Heart right ventricle (tissue), 16 donors: Measurements from ENCODE around the gene LPP. TPM values are rescaled to one million over a fixed set of nuclear protein-coding genes. Genes with fewer than 3 reads are reported as not detected.

Experiments
- ATAC-seq, 8 donors: fragments of 200-7000 bp; cut with Tn5 transposase; one replicate each; pipeline ENCODE4 v1.9.1; 2020; ENCODE audit warnings: mild to moderate bottlenecking in 8 of 8, moderate library complexity in 8 of 8, moderate number of reproducible peaks in 1 of 8
- DNase-seq, 2 donors: peaks; one replicate each; pipeline ENCODE4 v3.0.0-alpha.2; 2020
- H3K27ac ChIP-seq, 10 donors: fragments of 200-600 bp; sonication (generic) in 2 of 10; one replicate each; pipeline versions ENCODE4 v1.5.0 to v1.8.0; 2020 to 2022; ENCODE audit warnings: mild to moderate bottlenecking in 3 of 10
- H3K27me3 ChIP-seq, 7 donors: fragments of 200-600 bp; one replicate each; pipeline ENCODE4 v1.8.0; 2021 to 2022; ENCODE audit warnings: mild to moderate bottlenecking in 2 of 7
- H3K36me3 ChIP-seq, 9 donors: fragments of 200-600 bp; sonication (generic) in 1 of 9; one replicate each; pipeline versions ENCODE4 v1.5.0 to v1.8.0; 2020 to 2022; ENCODE audit warnings: mild to moderate bottlenecking in 2 of 9
- H3K4me1 ChIP-seq, 9 donors: fragments of 200-600 bp; sonication (generic) in 1 of 9; one replicate each; pipeline versions ENCODE4 v1.5.0 to v1.8.0; 2020 to 2022; ENCODE audit warnings: mild to moderate bottlenecking in 4 of 9
- H3K4me3 ChIP-seq, 10 donors: fragments of 200-600 bp; sonication (generic) in 2 of 10; one replicate each; pipeline versions ENCODE4 v1.5.0 to v1.8.0; 2020 to 2022; ENCODE audit warnings: mild to moderate bottlenecking in 7 of 10, moderate library complexity in 2 of 10
- H3K9me3 ChIP-seq, 11 donors: fragments of 200-600 bp in 10 of 11; sonication (generic) in 2 of 11; one replicate each; pipeline versions ENCODE4 v1.5.0 to v1.8.0; 2013 to 2022; ENCODE audit warnings: mild to moderate bottlenecking in 2 of 11, control low read depth in 1 of 11, moderate library complexity in 1 of 11
- CTCF ChIP-seq, 9 donors: fragments of 200-600 bp; sonication (generic) in 2 of 9; IDR thresholded peaks; one replicate each; pipeline versions ENCODE4 v1.5.0 to v1.8.0; 2021 to 2022; ENCODE audit warnings: antibody characterized with exemption in 9 of 9, mild to moderate bottlenecking in 5 of 9, moderate library complexity in 1 of 9
- WGBS, 2 donors: extraction: QIAGEN DNeasy Blood & Tissue Kit; methylation state at CpG; one replicate each; pipeline ENCODE4 v1.1.7; 2013; ENCODE audit warnings: inconsistent platforms in 1 of 2; 5-methylcytosine and 5-hydroxymethylcytosine counted together
- intact Hi-C, 10 donors: fragments of 100-400 bp; cut with DNase I; formaldehyde crosslinking; loops; one replicate each; pipeline versions ENCODE4 v1.11.1 to v1.14.2; 2022
- polyA plus RNA-seq, 2 donors: library from polyadenylated mRNA; stranded (reverse); fragments of 200-250 nt; gene quantifications; one replicate each; pipeline ENCODE4 v1.2.3, GENCODE V29; 2013
- total RNA-seq, 10 donors: library from RNA; stranded (reverse); fragmentation: NEBNext Ultra II Directional in 3 of 10; extraction: Animal tissue kit (Norgen Biotek cat#: 25700) in 3 of 10; gene quantifications; one replicate each; pipeline versions ENCODE4 v1.2.1 to v1.2.4, GENCODE V29; 2021 to 2023
- donor health status: Arrhythmogenic right ventricular cardiomyopathy.
- donor health status: ischemic (EF 13 %, LVEDD 7.1; RV severe dilation, severe dysfunction).
- donor health status: healthy with polysubstance abuse.
- donor health status: DM: no; HTN: yes; CAD: no.
- donor health status: DM: no; HTN: no; CAD: no.
- donor health status: ischemic (EF 25% LVEDD 6.9; RV normal size, moderate dysfunction).
- donor health status: ischemic (EF 25% LVEDD 5.7; RV mildly dilated, moderate dysfunction).
- donor health status: healthy.
- donor health status: DM: yes; HTN: yes; CAD: no.
- donor health status: Ischemic cardiomyopathy.
- donor health status: ischemic (EF 35%, LVEDD 5.7; RV mildly dilated, moderate dysfunction).
- donor health status: nonischemic (EF 11% LVEDD 7.7; RV severe dilation, severe dysfunction).
- donor health status: DM: yes; HTN: yes; CAD: no.
- donor health status: PGD.
- donor health status: ischemic (EF 29% LVEDD 5.4; RV normal size, mild dysfunction).
- donor health status: nonischemic (EF 23%, LVEDD 6.1; RV moderate dilation, normal function).

Gene LPP
- total and polyA plus RNA-seq, 12 donors = 8.5 to 188 (median 140) TPM

GRCh38 chr3:188573956-188574355 is 420.0 kb downstream of the LPP start:
- ATAC-seq (no peak), DNase-seq (no peak)
- Histone ChIP-seq H3K9me3 (no peaks in the 10 kb centered on the region), H3K4me1 (peaks cover 3 to 48% (median 39%) of the 10 kb centered on the region in 9 donors), H3K27ac (no peak overlapping the region), H3K27me3 (no peaks in the 10 kb centered on the region), H3K4me3 (no peak overlapping the region), H3K36me3 (no peaks in the 10 kb centered on the region)
- intact Hi-C loops = loop anchor here in 1 of 10 donors (10.0 kb wide), 1 partner anchor 829 kb away; the partner anchor contains the start of gene BCL6
- 63% methylated on average over 3 of the region's 3 CpGs for WGBS, 2 donors
- TF ChIP-seq CTCF (IDR thresholded peaks at IDR 0.05) = no peak

DNA sequence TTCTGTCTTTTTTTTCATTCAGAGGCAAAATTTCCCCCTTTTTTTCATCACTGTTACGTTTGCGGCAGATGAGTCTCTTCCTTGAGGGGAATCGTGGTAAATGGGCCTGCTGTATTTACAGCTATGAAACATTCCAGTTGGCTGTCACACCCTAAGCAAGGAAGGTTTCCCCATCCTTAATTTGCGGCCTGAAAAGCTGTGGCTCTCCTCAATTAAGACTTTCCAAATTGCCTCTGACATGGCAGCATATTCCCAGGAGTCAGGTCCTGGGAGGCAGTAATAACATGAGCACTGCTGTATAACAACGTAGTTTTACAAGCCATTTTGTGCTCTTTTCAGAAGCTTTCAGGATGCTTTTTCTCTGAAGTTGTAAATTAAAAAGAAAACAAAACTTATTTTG is 420.9 kb downstream of the LPP start:
- peaks cover 3 to 56% (median 43%) of the 10 kb centered on the region in 9 donors for H3K4me1 ChIP-seq
- H3K27ac ChIP-seq = no peak overlapping the region
- no peak for TF ChIP-seq CTCF (IDR thresholded peaks at IDR 0.05)
- no peaks in the 10 kb centered on the region for H3K9me3 ChIP-seq
- WGBS, 2 donors = 81 to 83% methylated on average over 5 of the region's 5 CpGs
- DNase-seq (no peak), ATAC-seq (peak in 1 of 8 donors; percentile 26)
- intact Hi-C loops = loop anchor here in 2 of 10 donors (5.0 to 10.0 kb wide), 2 partner anchors 382 to 830 kb away; partner anchors contain the start of gene BCL6 (in 1 of the 2)
- H3K4me3 ChIP-seq = no peak overlapping the region
- no peaks in the 10 kb centered on the region for H3K27me3 ChIP-seq
- H3K36me3 ChIP-seq = no peaks in the 10 kb centered on the region

DNA sequence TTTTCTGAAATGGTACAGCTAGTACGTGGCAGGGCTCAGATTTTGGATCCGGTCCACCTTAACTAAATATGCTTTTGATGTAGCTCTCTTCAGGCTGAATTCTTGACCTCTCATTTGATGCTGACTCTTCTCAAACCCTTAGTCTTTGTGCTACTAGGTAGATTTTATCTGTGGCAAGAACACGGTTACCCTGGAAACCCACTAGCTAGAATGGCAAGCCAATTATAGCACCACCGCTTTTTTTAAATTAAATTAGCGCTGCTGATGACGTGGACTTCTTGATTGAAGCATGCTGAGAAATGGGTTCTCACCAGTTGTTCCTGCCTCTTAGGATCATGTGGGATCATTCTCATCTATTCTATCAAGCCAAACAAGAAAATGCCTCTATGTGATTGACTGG is 421.5 kb downstream of the LPP start:
- TF ChIP-seq CTCF (IDR thresholded peaks at IDR 0.05) = no peak
- Histone ChIP-seq H3K4me1 (peaks cover 3 to 52% (median 37%) of the 10 kb centered on the region in 9 donors), H3K4me3 (no peak overlapping the region), H3K36me3 (no peaks in the 10 kb centered on the region), H3K9me3 (no peaks in the 10 kb centered on the region), H3K27me3 (no peaks in the 10 kb centered on the region), H3K27ac (no peak overlapping the region)
- ATAC-seq = no peak
- DNase-seq = no peak
- intact Hi-C loops = loop anchor here in 2 of 10 donors (5.0 to 10.0 kb wide), 2 partner anchors 382 to 831 kb away; partner anchors contain the start of gene BCL6 (in 1 of the 2)
- 85 to 92% methylated on average over 6 of the region's 6 CpGs for WGBS, 2 donors

GRCh38 chr3:188577539-188577938 is 423.6 kb downstream of the LPP start:
- Histone ChIP-seq H3K4me3 (no peak overlapping the region), H3K9me3 (no peaks in the 10 kb centered on the region), H3K4me1 (peaks cover 3 to 69% (median 34%) of the 10 kb centered on the region in 9 donors), H3K27ac (peak overlapping the region in 3 of 10 donors; percentile 77 to 82 (median 79)), H3K36me3 (no peaks in the 10 kb centered on the region), H3K27me3 (no peaks in the 10 kb centered on the region)
- DNase-seq (no peak), ATAC-seq (no peak)
- WGBS, 2 donors = 67 to 100% methylated on average over 1 to 2 of the region's 3 CpGs
- intact Hi-C loops = loop anchor here in 2 of 10 donors (5.0 to 10.0 kb wide), 2 partner anchors 380 to 833 kb away; partner anchors contain the start of gene BCL6 (in 1 of the 2)
- no peak for TF ChIP-seq CTCF (IDR thresholded peaks at IDR 0.05)
